ENCODE measurements around the gene C5orf47. TPM values are rescaled to one million over a fixed set of nuclear protein-coding genes. Genes with fewer than 3 reads are reported as not detected.

Gene C5orf47
- total RNA-seq, 2 experiments from 2014 or later, result not detected

DNA sequence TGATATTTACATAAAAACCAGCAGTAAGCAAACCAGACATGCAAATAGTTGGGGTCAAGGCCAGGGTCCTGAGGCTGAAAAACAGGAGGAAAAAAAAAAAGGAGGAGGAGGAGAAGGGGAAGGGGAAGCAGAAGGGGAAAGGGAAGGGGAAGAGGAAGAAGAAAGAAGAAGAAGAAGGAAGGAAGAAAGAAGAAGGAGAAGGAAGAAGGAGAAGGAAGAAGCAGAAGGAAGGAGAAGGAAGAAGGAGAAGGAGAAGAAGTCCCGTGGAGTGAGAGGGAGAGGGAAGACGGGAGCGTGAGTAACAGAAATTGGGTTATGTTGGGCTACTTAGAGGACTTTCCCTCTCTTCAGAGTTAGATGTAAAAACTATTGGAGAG, 31.9 kb downstream of the C5orf47 start:
- Mint-ChIP-seq H3K4me3 (no peak overlapping the region), H3K9me3 (no peaks in the 10 kb centered on the region), H3K27ac (no peak overlapping the region), H3K27me3 (peaks cover 14% of the 10 kb centered on the region), H3K4me1 (no peaks in the 10 kb centered on the region), H3K36me3 (ENCODE audit: low read depth) (no peaks in the 10 kb centered on the region)
- POLR2A ChIA-PET, result interaction anchor here (0.7 kb wide), 1 partner anchor 295 kb away, joined by 5 read pairs; no protein-coding TSS in a partner anchor
- CTCF ChIA-PET, result no interaction called here
- no peak for DNase-seq

DNA sequence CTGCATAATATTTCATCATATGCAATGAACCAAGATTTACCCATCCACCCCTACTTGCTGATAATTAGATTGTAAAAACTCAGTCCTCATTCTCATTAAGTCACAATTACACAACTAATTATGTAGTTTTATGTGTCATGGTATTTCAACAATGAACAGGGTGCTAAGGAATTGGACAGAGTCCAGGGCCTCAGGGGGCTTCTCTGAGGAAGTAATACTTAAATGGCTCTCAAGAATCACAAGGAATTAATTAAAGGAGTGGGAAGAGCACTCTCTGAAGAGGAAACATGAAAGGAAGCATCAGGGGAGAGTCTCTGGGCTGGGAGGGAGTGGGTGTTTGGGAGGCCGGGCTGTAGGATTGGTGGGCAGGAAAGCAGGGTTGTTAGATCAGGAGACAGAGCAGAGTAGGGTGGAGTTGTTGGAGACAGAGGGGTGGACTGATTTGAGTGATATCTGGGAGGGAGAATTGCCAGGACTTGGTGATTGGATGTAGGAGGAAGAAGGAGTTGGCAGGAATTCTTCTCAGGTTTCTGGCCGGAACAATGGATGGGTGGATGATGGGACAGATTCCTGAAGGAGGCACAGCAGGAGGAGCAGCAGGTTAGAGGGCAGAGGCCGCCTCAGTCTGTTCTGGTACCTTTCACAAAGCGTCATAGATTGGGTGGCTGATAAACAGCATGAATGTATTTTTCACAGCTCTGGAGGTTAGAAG, 33.6 kb downstream of the C5orf47 start:
- Mint-ChIP-seq H3K4me1 (no peaks in the 10 kb centered on the region), H3K27ac (no peak overlapping the region), H3K9me3 (no peaks in the 10 kb centered on the region), H3K36me3 (ENCODE audit: low read depth) (no peaks in the 10 kb centered on the region), H3K4me3 (no peak overlapping the region), H3K27me3 (peaks cover 14% of the 10 kb centered on the region)
- POLR2A ChIA-PET, result no interaction called here
- no peak for DNase-seq
- CTCF ChIA-PET, result no interaction called here

DNA sequence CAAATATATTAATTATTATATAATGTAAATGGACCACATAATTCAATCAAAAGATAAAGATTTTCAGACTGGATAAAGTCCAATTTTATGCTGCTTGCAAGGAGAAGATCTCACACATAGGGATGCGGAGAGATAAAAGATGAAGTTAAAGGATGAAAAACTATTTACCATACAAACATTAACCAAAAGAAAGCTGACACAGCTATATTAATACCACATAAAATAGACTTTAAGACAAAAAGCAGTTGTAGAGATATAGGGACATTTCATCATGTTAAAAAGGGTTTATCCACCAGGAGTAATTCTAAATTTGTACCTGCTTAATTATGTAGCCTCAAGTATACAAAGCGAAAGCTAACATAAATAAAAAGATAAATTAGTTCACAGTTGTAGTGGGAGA, 41.3 kb downstream of the C5orf47 start:
- DNase-seq, result no peak
- ChIA-PET CTCF (no interaction called here), POLR2A (no interaction called here)
- Mint-ChIP-seq H3K27ac (no peak overlapping the region), H3K4me1 (no peaks in the 10 kb centered on the region), H3K4me3 (no peak overlapping the region), H3K36me3 (ENCODE audit: low read depth) (no peaks in the 10 kb centered on the region), H3K27me3 (peaks cover 7% of the 10 kb centered on the region), H3K9me3 (peaks cover 20% of the 10 kb centered on the region)

DNA sequence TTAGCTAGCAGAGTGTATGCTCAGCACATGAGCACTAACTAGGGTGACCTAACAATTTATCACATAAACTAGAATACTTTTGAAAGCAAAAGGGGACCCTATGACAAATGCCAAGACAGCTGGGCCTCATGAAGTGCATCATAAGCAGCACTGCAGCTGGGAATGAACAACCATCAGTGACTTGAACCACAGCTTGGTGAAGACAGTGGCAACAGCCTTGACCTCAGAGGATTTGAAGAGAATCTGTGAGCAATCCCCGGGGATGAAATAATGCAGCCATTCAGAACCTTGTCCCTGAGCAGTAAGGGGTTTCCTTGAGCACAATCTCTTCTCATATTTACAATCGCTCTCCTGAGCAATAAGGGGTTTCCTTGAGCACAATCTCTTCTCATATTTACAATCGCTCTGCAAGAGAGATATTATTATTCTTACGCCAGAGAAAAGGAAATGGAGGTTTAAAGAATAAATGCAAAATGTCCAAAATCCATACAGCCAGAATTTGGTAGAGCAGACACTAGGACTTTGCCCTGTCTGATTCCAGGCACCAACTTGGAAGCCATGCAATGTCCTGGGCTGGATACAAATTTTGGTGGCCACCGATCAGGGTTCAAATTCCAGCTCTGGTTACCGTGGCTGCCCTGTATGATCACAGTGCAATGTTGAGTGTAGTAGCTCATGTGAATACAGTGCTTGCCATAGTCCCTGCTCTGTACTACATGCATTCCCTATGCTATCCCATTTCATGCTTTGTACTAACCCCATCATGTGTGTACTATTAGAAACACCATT, 55.7 kb downstream of the C5orf47 start:
- Mint-ChIP-seq H3K4me3 (no peak overlapping the region), H3K4me1 (no peaks in the 10 kb centered on the region)
- CTCF ChIA-PET, result no interaction called here

DNA sequence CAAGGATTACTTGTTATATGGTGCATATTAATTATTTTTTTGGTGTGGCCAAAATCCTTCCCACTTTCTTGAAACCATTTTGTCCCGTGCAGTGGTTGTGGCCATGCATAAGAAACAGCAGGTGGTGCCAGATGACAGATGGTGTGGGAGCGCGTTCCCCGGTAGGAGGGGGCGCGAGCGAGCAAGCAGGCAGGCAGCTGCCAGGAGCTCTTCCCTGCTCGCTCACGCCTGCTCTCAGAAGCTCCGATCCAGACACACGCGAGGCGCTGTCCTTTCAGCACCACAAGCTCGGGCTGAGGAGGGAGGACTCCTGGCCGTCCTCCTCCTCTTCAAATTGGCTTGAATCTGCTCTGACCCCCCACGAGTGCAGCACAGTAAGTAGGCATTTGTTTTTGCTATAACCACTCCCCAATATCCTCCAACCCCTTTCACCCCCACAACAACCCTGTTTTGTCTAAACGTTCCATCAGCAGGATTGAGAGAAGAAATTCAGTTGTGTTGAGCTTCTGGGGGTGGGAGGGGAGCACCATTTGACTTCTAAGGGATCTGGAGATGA, 56.6 kb downstream of the C5orf47 start, which contains the start of gene NSG2:
NSG2 (plus strand) TSS at position 237 of the 556 bp plus-strand sequence. CDS start 1,050 bp downstream, outside the sequence.
- Mint-ChIP-seq H3K4me1 (no peaks in the 10 kb centered on the region), H3K27me3 (peaks cover 3% of the 10 kb centered on the region), H3K4me3 (no peak within 1 kb of the TSS), H3K27ac (no peak within 1 kb of the TSS), H3K9me3 (no peaks in the 10 kb centered on the region), H3K36me3 (ENCODE audit: low read depth) (no peaks in the 10 kb centered on the region)
- peak; percentile 45 for DNase-seq
- CTCF ChIA-PET, result no interaction called here
- POLR2A ChIA-PET, result no interaction called here

More for the DNA sequence above, 55.7 kb downstream of the C5orf47 start:
- H3K36me3 Mint-ChIP-seq (ENCODE audit: low read depth), result no peaks in the 10 kb centered on the region
- peaks cover 6% of the 10 kb centered on the region for H3K27me3 Mint-ChIP-seq
- POLR2A ChIA-PET, result no interaction called here
- no peak for DNase-seq
- no peak overlapping the region for H3K27ac Mint-ChIP-seq
- no peaks in the 10 kb centered on the region for H3K9me3 Mint-ChIP-seq

DNA sequence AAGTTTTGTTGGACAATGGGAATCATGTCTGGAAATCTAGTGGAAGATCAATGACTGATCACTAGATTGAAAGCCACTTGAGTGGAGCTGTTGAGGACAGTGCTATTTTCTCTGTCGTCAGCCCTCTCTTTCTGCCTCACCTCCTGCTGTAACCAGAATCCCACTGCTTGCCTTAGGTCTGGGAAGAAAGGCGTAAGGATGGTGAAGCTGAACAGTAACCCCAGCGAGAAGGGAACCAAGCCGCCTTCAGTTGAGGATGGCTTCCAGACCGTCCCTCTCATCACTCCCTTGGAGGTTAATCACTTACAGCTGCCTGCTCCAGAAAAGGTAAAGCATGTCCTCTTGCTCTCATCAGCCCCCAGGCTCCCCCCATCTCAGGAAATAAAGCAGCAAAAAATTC, 57.6 kb downstream of the C5orf47 start:
- no peaks in the 10 kb centered on the region for H3K9me3 Mint-ChIP-seq
- no peak overlapping the region for H3K4me3 Mint-ChIP-seq
- peaks cover 3% of the 10 kb centered on the region for H3K27me3 Mint-ChIP-seq
- ChIA-PET CTCF (no interaction called here), POLR2A (no interaction called here)
- no peaks in the 10 kb centered on the region for H3K4me1 Mint-ChIP-seq
- DNase-seq, result no peak
- H3K36me3 Mint-ChIP-seq (ENCODE audit: low read depth), result no peaks in the 10 kb centered on the region
- H3K27ac Mint-ChIP-seq, result no peak overlapping the region

DNA sequence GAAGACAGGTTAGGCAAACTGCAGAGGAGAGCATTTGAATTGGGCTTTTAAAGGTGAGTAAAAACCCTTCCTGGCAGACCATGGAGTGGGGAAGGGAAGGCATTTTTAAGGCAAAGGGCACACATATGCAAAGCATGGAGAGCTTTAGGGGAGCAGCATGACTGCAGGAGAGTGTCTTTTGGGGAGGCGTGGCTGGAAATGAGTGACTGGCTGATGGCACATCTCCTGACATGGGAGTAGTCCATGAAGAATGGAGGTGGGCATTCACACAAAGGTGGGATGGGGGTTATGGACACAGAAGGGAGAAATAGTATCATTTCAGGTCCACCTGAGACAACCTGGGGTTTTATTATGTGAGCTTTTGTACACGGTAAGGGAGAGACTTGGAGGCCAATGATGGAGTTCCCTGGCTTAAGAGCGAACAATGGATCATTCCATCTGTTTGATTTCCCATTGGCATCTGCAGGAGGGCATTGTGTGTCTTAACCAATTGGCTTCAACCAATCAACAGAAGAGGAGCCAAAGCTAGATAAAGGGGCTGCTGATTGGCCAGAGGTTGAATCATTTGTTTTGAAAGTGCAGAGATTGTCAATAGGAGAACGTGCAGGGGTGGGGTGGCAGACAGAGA, 58.6 kb downstream of the C5orf47 start:
- no peak overlapping the region for H3K4me3 Mint-ChIP-seq

DNA sequence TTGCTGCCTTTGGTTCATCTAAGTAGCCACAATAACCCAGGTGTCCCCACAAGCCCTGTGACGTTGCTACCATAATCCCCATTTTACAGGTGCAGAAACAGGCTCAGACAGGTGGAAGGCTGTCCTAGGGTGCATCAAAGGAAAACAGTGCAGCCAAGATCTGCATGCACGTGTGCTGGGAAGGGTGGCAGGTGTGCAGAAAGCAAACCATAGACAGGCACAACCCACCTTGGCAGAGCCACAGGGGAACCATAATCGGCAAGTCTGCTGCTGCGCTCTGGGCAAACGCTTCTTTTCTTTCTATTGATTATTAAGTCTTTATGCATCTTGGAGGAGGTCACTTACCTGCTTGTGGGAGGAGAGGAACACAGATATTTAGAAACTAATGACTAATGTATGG, 63.7 kb downstream of the C5orf47 start:
- Mint-ChIP-seq H3K27ac (no peak overlapping the region), H3K36me3 (ENCODE audit: low read depth) (no peaks in the 10 kb centered on the region), H3K27me3 (no peaks in the 10 kb centered on the region), H3K4me3 (no peak overlapping the region), H3K9me3 (no peaks in the 10 kb centered on the region), H3K4me1 (no peaks in the 10 kb centered on the region)
- ChIA-PET POLR2A (no interaction called here), CTCF (no interaction called here)
- DNase-seq, result no peak

More for the DNA sequence above, 58.6 kb downstream of the C5orf47 start:
- no peaks in the 10 kb centered on the region for H3K9me3 Mint-ChIP-seq
- CTCF ChIA-PET, result no interaction called here
- no peak overlapping the region for H3K27ac Mint-ChIP-seq
- POLR2A ChIA-PET, result no interaction called here
- H3K27me3 Mint-ChIP-seq, result peaks cover 3% of the 10 kb centered on the region
- no peaks in the 10 kb centered on the region for H3K36me3 Mint-ChIP-seq (ENCODE audit: low read depth)
- DNase-seq, result no peak
- H3K4me1 Mint-ChIP-seq, result no peaks in the 10 kb centered on the region

DNA sequence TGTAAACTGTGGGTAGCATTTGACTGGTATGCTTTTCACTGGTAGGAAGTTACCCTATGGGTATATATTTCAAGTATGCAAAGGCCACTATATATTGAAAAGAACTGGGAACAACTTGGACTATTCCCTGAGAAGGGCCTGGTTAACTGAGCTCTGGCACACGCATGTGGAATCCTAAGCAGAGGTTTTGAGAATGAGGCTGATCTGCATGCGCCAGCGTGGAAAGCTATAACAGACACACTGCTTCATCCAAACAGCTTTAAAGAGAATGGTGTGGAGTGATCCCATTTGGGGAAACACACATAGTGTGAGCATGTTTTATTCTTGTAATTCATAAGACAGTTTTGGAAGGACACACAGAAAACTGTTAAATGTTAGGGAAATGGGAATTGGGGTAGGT, 64.9 kb downstream of the C5orf47 start:
- H3K4me1 Mint-ChIP-seq, result no peaks in the 10 kb centered on the region
- H3K4me3 Mint-ChIP-seq, result no peak overlapping the region
- DNase-seq, result no peak
- H3K9me3 Mint-ChIP-seq, result no peaks in the 10 kb centered on the region
- no peaks in the 10 kb centered on the region for H3K27me3 Mint-ChIP-seq
- ChIA-PET POLR2A (no interaction called here), CTCF (interaction anchor here (0.6 kb wide), 1 partner anchor 572 kb away, joined by 4 read pairs; no protein-coding TSS in a partner anchor)
- H3K27ac Mint-ChIP-seq, result no peak overlapping the region
- H3K36me3 Mint-ChIP-seq (ENCODE audit: low read depth), result no peaks in the 10 kb centered on the region

Other genes with a start within 250 kb of the C5orf47 start
- gene CPEB4, start 100.8 kb upstream of the C5orf47 start, total RNA-seq, result 10 to 100 TPM; 13.9 to 14.0 TPM
- gene NSG2, start 56.5 kb downstream of the C5orf47 start, total RNA-seq, result not detected

Data from activated CD4-positive, alpha-beta T cell treated with anti-CD3 and anti-CD28 coated beads, Interleukin-2, amount 10 ng/mL, durations not matched to agents 7 days and 5 days (primary cell).